IMR-90 (cell line): Measurements from ENCODE around the gene PHIP. TPM values are rescaled to one million over a fixed set of nuclear protein-coding genes. Genes with fewer than 3 reads are reported as not detected.

Experiments
- ATAC-seq: fragments of 200-7000 bp; cut with Tn5 transposase; 2 replicates; pipeline ENCODE4 v1.9.1; 2020; ENCODE audit warnings: low read depth, mild to moderate bottlenecking, moderate library complexity
- BruUV-seq: library from RNA; stranded (reverse); fragments of 400-500 nt; replicated peaks from 2 replicates; lab custom pipeline; 2021; lab: Mats Ljungman, UMichigan
- CTCF ChIA-PET: fragments of 300-600 bp; formaldehyde crosslinking; extraction: SDS; loops from one replicate; lab custom pipeline; 2021; ENCODE audit warnings: antibody characterized with exemption; lab: Yijun Ruan, JAX
- POLR2A ChIA-PET: fragments of 300-600 bp; sonication (Branson Sonifier 250); formaldehyde crosslinking; loops from one replicate; lab custom pipeline; 2022; ENCODE audit warnings: antibody characterized with exemption; ENCODE audit not compliant: unreplicated experiment; lab: Charles Lee
- DNase-seq: peaks from one replicate; pipeline ENCODE4 v3.0.0; 2013
- H2AFZ ChIP-seq: replicated peaks from 2 replicates; pipeline ENCODE3; 2013; ENCODE audit warnings: low read length, mild to moderate bottlenecking; ENCODE audit not compliant: poor library complexity
- H2AK5ac ChIP-seq: 2 replicates; pipeline ENCODE4 v1.6.1; 2013; ENCODE audit warnings: low read depth, low read length, inconsistent platforms
- H2AK9ac ChIP-seq: replicated peaks from 2 replicates; pipeline ENCODE3; 2013; ENCODE audit warnings: mild to moderate bottlenecking, low read depth, low read length, moderate library complexity; ENCODE audit not compliant: poor library complexity
- H2BK120ac ChIP-seq: 2 replicates; pipeline ENCODE4 v1.6.1; 2013; ENCODE audit warnings: low read depth, low read length, inconsistent platforms
- H2BK15ac ChIP-seq: 3 replicates; pipeline ENCODE4 v1.6.1; 2013; ENCODE audit warnings: low read depth, low read length, inconsistent platforms
- H2BK20ac ChIP-seq: 2 replicates; pipeline ENCODE4 v1.6.1; 2013; ENCODE audit warnings: low read depth, mild to moderate bottlenecking, inconsistent platforms, low read length, moderate library complexity
- H2BK5ac ChIP-seq: 2 replicates; pipeline ENCODE4 v1.6.1; 2013; ENCODE audit warnings: mild to moderate bottlenecking, low read depth, low read length, inconsistent platforms; ENCODE audit not compliant: poor library complexity, severe bottlenecking
- H3K14ac ChIP-seq: replicated peaks from 2 replicates; pipeline ENCODE4 v1.6.1; 2013; ENCODE audit warnings: low read depth, low read length, inconsistent platforms
- H3K18ac ChIP-seq: 2 replicates; pipeline ENCODE4 v1.6.1; 2013; ENCODE audit warnings: low read depth, low read length, control low read depth
- H3K23ac ChIP-seq: 2 replicates; pipeline ENCODE4 v1.6.1; 2013; ENCODE audit warnings: low read depth, low read length, inconsistent platforms
- H3K27ac ChIP-seq: 2 replicates; pipeline ENCODE4 v1.5.1; 2013; ENCODE audit warnings: mild to moderate bottlenecking, control low read depth, low read length; ENCODE audit not compliant: insufficient read depth
- H3K27me3 ChIP-seq: 2 replicates; pipeline ENCODE4 v1.6.1; 2013; ENCODE audit warnings: low read length; ENCODE audit not compliant: control insufficient read depth, insufficient read depth
- H3K36me3 ChIP-seq: 2 replicates; pipeline ENCODE4 v1.6.1; 2013; ENCODE audit warnings: low read length, mixed read lengths; ENCODE audit not compliant: control insufficient read depth, insufficient read depth
- H3K4ac ChIP-seq: 2 replicates; pipeline ENCODE4 v1.6.1; 2013; ENCODE audit warnings: low read depth, low read length, inconsistent platforms
- H3K4me1 ChIP-seq: 2 replicates; pipeline ENCODE4 v1.6.1; 2013; ENCODE audit warnings: low read length, mixed read lengths; ENCODE audit not compliant: control insufficient read depth, insufficient read depth
- H3K4me2 ChIP-seq: 2 replicates; pipeline ENCODE4 v1.6.1; 2013; ENCODE audit warnings: low read depth, mild to moderate bottlenecking, control low read depth, low read length, moderate library complexity
- H3K4me3 ChIP-seq: 2 replicates; pipeline ENCODE4 v1.5.1; 2013; ENCODE audit warnings: low read depth, mild to moderate bottlenecking, control low read depth, low read length, moderate library complexity; ENCODE audit not compliant: insufficient read depth
- H3K56ac ChIP-seq: 2 replicates; pipeline ENCODE4 v1.6.1; 2013; ENCODE audit warnings: low read length, inconsistent platforms; ENCODE audit not compliant: insufficient read depth; ENCODE audit errors: extremely low read depth
- H3K79me1 ChIP-seq, 2 experiments: 2 replicates each; pipeline ENCODE4 v1.6.1; 2013; ENCODE audit warnings: low read length in 2 of 2, inconsistent platforms in 1 of 2, low read depth in 1 of 2
- H3K9ac ChIP-seq: 2 replicates; pipeline ENCODE4 v1.6.1; 2013; ENCODE audit warnings: low read depth, low read length, control low read depth
- H3K9me1 ChIP-seq: 2 replicates; pipeline ENCODE4 v1.6.1; 2013; ENCODE audit warnings: low read length, inconsistent platforms; ENCODE audit not compliant: insufficient read depth
- H3K9me3 ChIP-seq: 2 replicates; pipeline ENCODE4 v1.6.1; 2013; ENCODE audit warnings: low read length; ENCODE audit not compliant: control insufficient read depth, insufficient read depth
- H4K20me1 ChIP-seq: 2 replicates; pipeline ENCODE4 v1.6.1; 2013; ENCODE audit warnings: low read length, inconsistent platforms; ENCODE audit not compliant: insufficient read depth
- H4K5ac ChIP-seq: 2 replicates; pipeline ENCODE4 v1.6.1; 2013; ENCODE audit warnings: mild to moderate bottlenecking, low read depth, low read length, control low read depth
- H4K8ac ChIP-seq, 2 experiments: 2 replicates each; pipeline ENCODE4 v1.6.1; 2013; ENCODE audit warnings: low read depth in 2 of 2, low read length in 2 of 2, control low read depth in 1 of 2, inconsistent platforms in 1 of 2
- H4K91ac ChIP-seq: 2 replicates; pipeline ENCODE4 v1.6.1; 2013; ENCODE audit warnings: low read depth, low read length, inconsistent platforms; ENCODE audit not compliant: insufficient read depth
- CEBPB ChIP-seq: IDR thresholded peaks from 2 replicates; pipeline ENCODE4 v1.6.1; 2012; ENCODE audit warnings: low read depth, low read length, improper control_type of control experiment
- CHD1 ChIP-seq: IDR thresholded peaks from 2 replicates; pipeline ENCODE4 v1.6.1; 2012; ENCODE audit warnings: low read depth, low read length, improper control_type of control experiment
- CTCF ChIP-seq: conservative IDR thresholded peaks from 2 replicates; pipeline ENCODE4 v1.5.1; 2012; ENCODE audit warnings: mild to moderate bottlenecking, low read depth, low read length, improper control_type of control experiment
- ELK1 ChIP-seq: fragments of 150-350 bp; IDR thresholded peaks from 2 replicates; pipeline ENCODE4 v1.6.1; 2016; ENCODE audit warnings: low read depth, mild to moderate bottlenecking, low read length, moderate library complexity, borderline replicate concordance
- FOS ChIP-seq: fragments of 150-350 bp; IDR thresholded peaks from 2 replicates; pipeline ENCODE4 v1.6.1; 2016; ENCODE audit warnings: low read depth, low read length
- MAZ ChIP-seq: IDR thresholded peaks from 2 replicates; pipeline ENCODE4 v1.6.1; 2012; ENCODE audit warnings: low read depth, mild to moderate bottlenecking, low read length, improper control_type of control experiment, moderate library complexity, borderline replicate concordance
- MXI1 ChIP-seq: IDR thresholded peaks from 2 replicates; pipeline ENCODE4 v1.6.1; 2012; ENCODE audit warnings: low read depth, mild to moderate bottlenecking, low read length, moderate library complexity, borderline replicate concordance
- NFE2L2 ChIP-seq: fragments of 150-350 bp; IDR thresholded peaks from 2 replicates; pipeline ENCODE4 v1.6.1; 2016; ENCODE audit warnings: low read depth, mild to moderate bottlenecking, low read length
- POLR2A ChIP-seq: IDR thresholded peaks from 2 replicates; pipeline ENCODE4 v1.6.1; 2012; ENCODE audit warnings: mild to moderate bottlenecking, low read depth, low read length
- RAD21 ChIP-seq: IDR thresholded peaks from 2 replicates; pipeline ENCODE4 v1.6.1; 2012; ENCODE audit warnings: low read length, improper control_type of control experiment
- RCOR1 ChIP-seq: IDR thresholded peaks from 2 replicates; pipeline ENCODE4 v1.6.1; 2012; ENCODE audit warnings: mild to moderate bottlenecking, low read length, improper control_type of control experiment; ENCODE audit not compliant: insufficient replicate concordance
- RFX5 ChIP-seq: IDR thresholded peaks from 2 replicates; pipeline ENCODE4 v1.8.0; 2012; ENCODE audit warnings: low read depth, mild to moderate bottlenecking, low read length, moderate library complexity
- SMC3 ChIP-seq: fragments of 150-350 bp; IDR thresholded peaks from 2 replicates; pipeline ENCODE4 v1.6.1; 2016; ENCODE audit warnings: low read depth, mild to moderate bottlenecking, antibody characterized with exemption, low read length, moderate library complexity
- WGBS, 2 experiments: methylation state at CpG; one replicate each; pipeline versions ENCODE4 v1.1.5 to v1.1.7; 2013; ENCODE audit warnings: missing lambda C conversion rate in 2 of 2; ENCODE audit not compliant: insufficient read length in 1 of 2; ENCODE audit errors: extremely low coverage in 2 of 2; 5-methylcytosine and 5-hydroxymethylcytosine counted together
- dilution Hi-C: fragments of 300-500 bp; cut with HindIII; formaldehyde crosslinking; loops from one replicate; pipeline ENCODE4 v1.14.3; 2018; ENCODE audit warnings: low sequenced_read_pairs; ENCODE audit not compliant: unreplicated experiment
- in situ Hi-C: fragments of 300-500 bp; cut with MboI; formaldehyde crosslinking; loops from 3 replicates; pipeline ENCODE4 v1.14.3; 2019; ENCODE audit warnings: low sequenced_read_pairs, inconsistent platforms, mixed read lengths
- intact Hi-C: fragments of 100-400 bp; cut with micrococcal nuclease; formaldehyde crosslinking; loops from 2 replicates; pipeline ENCODE4 v1.10.0; 2022
- polyA plus RNA-seq, 3 experiments: library from polyadenylated mRNA; depleted of rRNA; stranded (reverse); fragments of >200 nt; gene quantifications; 2 replicates each; pipeline ENCODE4 v1.2.3, GENCODE V29; 2012; ENCODE audit warnings: low replicate concordance in 1 of 3
- total RNA-seq: library from RNA; depleted of rRNA; stranded (reverse); fragments of >200 nt; gene quantifications from 2 replicates; pipeline ENCODE4 v1.2.3, GENCODE V29; 2012
- TF ChIP-seq, protein P1 (sequence below): fragments of 150-350 bp; IDR thresholded peaks from 2 replicates; pipeline ENCODE4 v1.6.1; 2017; ENCODE audit warnings: mild to moderate bottlenecking, antibody characterized with exemption, low read length, low read depth

Gene PHIP
- total and polyA plus RNA-seq, 2 of the 4 experiments (the other 2 are of a cell fraction), result 3.4 to 20.4 TPM

DNA sequence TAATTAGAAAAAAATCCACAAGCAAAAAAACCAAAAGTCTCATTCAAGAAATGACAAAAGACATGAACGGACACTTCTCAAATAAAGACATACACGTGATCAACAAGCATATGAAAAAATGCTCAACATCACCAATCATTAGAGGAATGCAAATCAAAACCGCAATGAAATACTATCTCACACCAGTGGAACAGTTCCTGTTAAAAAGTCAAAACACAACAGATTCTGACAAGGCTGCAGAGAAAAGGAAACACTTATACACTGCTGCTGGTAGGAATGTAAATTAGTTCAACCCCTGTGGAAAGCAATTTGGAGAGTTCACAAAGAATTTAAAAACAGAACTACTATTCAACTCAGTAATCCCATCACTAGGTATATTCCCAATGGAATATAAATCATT is 152.7 kb downstream of the PHIP start:
- Histone ChIP-seq H3K9me1 (no peaks in the 10 kb centered on the region), H3K9ac (no peak overlapping the region), H3K27me3 (no peaks in the 10 kb centered on the region), H3K18ac (no peak overlapping the region), H2BK120ac (no peak overlapping the region), H3K14ac (no peak overlapping the region), H2BK5ac (no peak overlapping the region), H3K23ac (no peak overlapping the region), H4K5ac (no peak overlapping the region), H3K56ac (no peak overlapping the region), H3K36me3 (no peaks in the 10 kb centered on the region), H3K9me3 (no peaks in the 10 kb centered on the region), H3K79me1 (no peaks in the 10 kb centered on the region), H2AK5ac (no peak overlapping the region), H3K4me2 (no peak overlapping the region), H4K91ac (no peak overlapping the region), H4K8ac (no peak overlapping the region), H3K27ac (no peak overlapping the region), H2BK15ac (no peak overlapping the region), H2AK9ac (no peak overlapping the region), H4K20me1 (no peaks in the 10 kb centered on the region), H3K4ac (no peak overlapping the region), H3K4me3 (no peak overlapping the region), H2BK20ac (no peak overlapping the region), H3K4me1 (no peaks in the 10 kb centered on the region), H2AFZ (no peak overlapping the region)
- ATAC-seq (no peak), DNase-seq (no peak)
- no TSS peak for BruUV-seq
- in situ Hi-C loops (no loop called here), dilution Hi-C loops (no loop called here), intact Hi-C loops (no loop called here)
- no CpG with 5 or more reads among the region's 3 CpGs for WGBS, 2 experiments
- no peak for TF ChIP-seq MXI1
- no peak for TF ChIP-seq CTCF
- TF ChIP-seq SMC3, result no peak
- TF ChIP-seq, protein P1, sequence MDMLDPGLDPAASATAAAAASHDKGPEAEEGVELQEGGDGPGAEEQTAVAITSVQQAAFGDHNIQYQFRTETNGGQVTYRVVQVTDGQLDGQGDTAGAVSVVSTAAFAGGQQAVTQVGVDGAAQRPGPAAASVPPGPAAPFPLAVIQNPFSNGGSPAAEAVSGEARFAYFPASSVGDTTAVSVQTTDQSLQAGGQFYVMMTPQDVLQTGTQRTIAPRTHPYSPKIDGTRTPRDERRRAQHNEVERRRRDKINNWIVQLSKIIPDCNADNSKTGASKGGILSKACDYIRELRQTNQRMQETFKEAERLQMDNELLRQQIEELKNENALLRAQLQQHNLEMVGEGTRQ, result no peak
- no peak for TF ChIP-seq CEBPB
- no peak for TF ChIP-seq RCOR1
- TF ChIP-seq RAD21, result no peak
- TF ChIP-seq CHD1, result no peak
- TF ChIP-seq FOS, result no peak
- no peak for TF ChIP-seq ELK1
- no peak for TF ChIP-seq RFX5
- no peak for TF ChIP-seq NFE2L2
- TF ChIP-seq MAZ, result no peak
- TF ChIP-seq POLR2A, result no peak
- ChIA-PET POLR2A (no interaction called here), CTCF (no interaction called here)
